ENCODE data around the gene MAP4K3. TPM values are rescaled to one million over a fixed set of nuclear protein-coding genes. Genes with fewer than 3 reads are reported as not detected.
"Not testable (repeated sequence)": the region's sequence is repeated elsewhere in the genome, so short reads cannot be mapped to it uniquely, and the experiment has no call there.

MAP4K3 gene
- total RNA-seq, 6 donors from 2014 or later: 29.8 to 83.6 (median 51.1) TPM

- Histone ChIP-seq H3K4me1 (peaks cover 0 to 3% (median 0%) of the 10 kb centered on the region in 4 donors), H3K9me3 (no peaks in the 10 kb centered on the region), H3K27ac (no peak overlapping the region), H3K27me3 (no peaks in the 10 kb centered on the region), H3K4me3 (no peak overlapping the region), H3K36me3 (peaks cover 0 to 34% (median 7%) of the 10 kb centered on the region in 4 donors)
- TF ChIP-seq POLR2AphosphoS5 (IDR thresholded peaks at IDR 0.05) (no peak), EP300 (IDR thresholded peaks at IDR 0.05) (no peak), POLR2A (IDR thresholded peaks at IDR 0.05) (no peak), CTCF (IDR thresholded peaks at IDR 0.05) (no peak)
- no peak for ATAC-seq (ENCODE audit: low FRiP score in 2 of 2)
- no peak for DNase-seq
- WGBS, 2 donors: 72 to 87% methylated on average over 6 of the region's 6 CpGs
These were observed 189.5 kb downstream of the MAP4K3 start for GRCh38 chr2:39247512-39248043.

GRCh38 chr2:39246382-39246980, 190.6 kb downstream of the MAP4K3 start:
- Histone ChIP-seq H3K36me3 (peaks cover 0 to 24% (median 4%) of the 10 kb centered on the region in 4 donors), H3K9me3 (no peaks in the 10 kb centered on the region), H3K27me3 (no peaks in the 10 kb centered on the region), H3K27ac (no peak overlapping the region), H3K4me3 (no peak overlapping the region), H3K4me1 (peaks cover 0 to 3% (median 0%) of the 10 kb centered on the region in 4 donors)
- 81 to 100% methylated on average over 1 of the region's 1 CpG for WGBS, 2 donors
- no peak for ATAC-seq (ENCODE audit: low FRiP score in 2 of 2)
- DNase-seq: no peak
- TF ChIP-seq EP300 (IDR thresholded peaks at IDR 0.05) (no peak), POLR2AphosphoS5 (IDR thresholded peaks at IDR 0.05) (no peak), POLR2A (IDR thresholded peaks at IDR 0.05) (no peak), CTCF (IDR thresholded peaks at IDR 0.05) (no peak)

GRCh38 chr2:39244963-39245625, 192.0 kb downstream of the MAP4K3 start:
- H3K36me3 ChIP-seq: peaks cover 0 to 10% (median 0%) of the 10 kb centered on the region in 4 donors
- not testable (repeated sequence) for DNase-seq; H3K9me3 ChIP-seq; H3K4me1 ChIP-seq; H3K27ac ChIP-seq; ATAC-seq (ENCODE audit: low FRiP score in 2 of 2); H3K27me3 ChIP-seq
- H3K4me3 ChIP-seq: peak overlapping the region in 2 of 4 donors; percentile 8 to 17
- WGBS, 2 donors: 78 to 82% methylated on average over 31 of the region's 31 CpGs

- ATAC-seq (ENCODE audit: low FRiP score in 2 of 2); H3K27ac ChIP-seq; H3K9me3 ChIP-seq; H3K4me1 ChIP-seq; H3K36me3 ChIP-seq; H3K27me3 ChIP-seq: not testable (repeated sequence)
- peak in 1 of 2 donors; percentile 69 for DNase-seq
- WGBS, 2 donors: 94% methylated on average over 36 of the region's 39 CpGs; no CpG with 5 or more reads in 1 of the 2 donors
- H3K4me3 ChIP-seq: peak overlapping the region in 3 of 4 donors; percentile 29 to 42 (median 38)
These were observed 192.7 kb downstream of the MAP4K3 start for GRCh38 chr2:39244241-39244862.

- ATAC-seq (ENCODE audit: low FRiP score in 2 of 2) (peak; percentile 59 to 68), DNase-seq (peak in 1 of 2 donors; percentile 89)
- peaks cover 0 to under 1% (median 0%) of the 10 kb centered on the region in 4 donors for H3K36me3 ChIP-seq
- H3K4me1 ChIP-seq: peaks cover 0 to 3% (median 0%) of the 10 kb centered on the region in 4 donors
- no peak for TF ChIP-seq POLR2A (IDR thresholded peaks at IDR 0.05)
- TF ChIP-seq CTCF (IDR thresholded peaks at IDR 0.05): no peak
- TF ChIP-seq POLR2AphosphoS5 (IDR thresholded peaks at IDR 0.05): no peak
- no peak for TF ChIP-seq EP300 (IDR thresholded peaks at IDR 0.05)
- 76 to 80% methylated on average over 24 to 55 of the region's 58 CpGs for WGBS, 2 donors
- no peaks in the 10 kb centered on the region for H3K9me3 ChIP-seq
- H3K27me3 ChIP-seq: no peaks in the 10 kb centered on the region
- no peak within 1 kb of the TSS for H3K27ac ChIP-seq
- peak within 1 kb of the TSS in 3 of 4 donors; percentile 29 to 42 (median 38) for H3K4me3 ChIP-seq
These were observed 193.5 kb downstream of the MAP4K3 start, which contains the start of gene CDKL4 for GRCh38 chr2:39243469-39244123. CDKL4 (minus strand) TSS chr2:39243970.

Data from upper lobe of left lung (tissue), 6 donors.